CD14-positive monocyte (primary cell): ENCODE results near the gene PIEZO2. TPM values are rescaled to one million over a fixed set of nuclear protein-coding genes. Genes with fewer than 3 reads are reported as not detected.

ENCODE experiments used
- DNase-seq, 3 donors: peaks; one replicate each; pipeline ENCODE4 v3.0.0-alpha.2; 2011 to 2022
- H2AFZ ChIP-seq: 2 replicates; pipeline ENCODE4 v1.6.0; 2012; ENCODE audit warnings: mild to moderate bottlenecking, low read depth, low read length, inconsistent platforms; ENCODE audit not compliant: insufficient read depth, poor library complexity, severe bottlenecking
- H3K27ac ChIP-seq, 2 donors: 1 replicate in 1 of 2; 2 replicates in 1 of 2; pipeline ENCODE4 v1.5.1; 2012 to 2013; ENCODE audit warnings: low read length in 2 of 2, control low read depth in 1 of 2, inconsistent platforms in 1 of 2, low read depth in 1 of 2, mild to moderate bottlenecking in 1 of 2
- H3K27me3 ChIP-seq, 2 donors: one replicate each; pipeline versions ENCODE4 v1.6.0 to v1.6.1; 2011 to 2013; ENCODE audit warnings: low read length in 2 of 2; ENCODE audit not compliant: control insufficient read depth in 2 of 2, insufficient read depth in 2 of 2
- H3K36me3 ChIP-seq, 2 donors: replicated peaks in 1 of 2; 1 replicate in 1 of 2; 2 replicates in 1 of 2; pipeline versions ENCODE4 v1.5.1 to v1.6.1; 2012 to 2013; ENCODE audit warnings: low read length in 2 of 2, control low read depth in 1 of 2, inconsistent platforms in 1 of 2, mild to moderate bottlenecking in 1 of 2; ENCODE audit not compliant: insufficient read depth in 2 of 2, control insufficient read depth in 1 of 2
- H3K4me1 ChIP-seq, 2 donors: 1 replicate in 1 of 2; 2 replicates in 1 of 2; pipeline versions ENCODE4 v1.5.1 to v1.6.1; 2012 to 2013; ENCODE audit warnings: low read length in 2 of 2, control low read depth in 1 of 2, inconsistent platforms in 1 of 2, mild to moderate bottlenecking in 1 of 2, moderate library complexity in 1 of 2; ENCODE audit not compliant: insufficient read depth in 2 of 2, control insufficient read depth in 1 of 2
- H3K4me2 ChIP-seq: replicated peaks from 2 replicates; pipeline ENCODE3; 2012; ENCODE audit warnings: low read length, moderate library complexity, mild to moderate bottlenecking; ENCODE audit not compliant: poor library complexity, severe bottlenecking; ENCODE audit errors: extremely low read depth
- H3K4me3 ChIP-seq, 3 experiments: fragments of 200-600 bp in 1 of 3; sonication (generic) in 1 of 3; replicated peaks in 1 of 3; 1 replicate in 2 of 3; 2 replicates in 1 of 3; pipeline ENCODE4 v1.5.1; 2011 to 2013; ENCODE audit warnings: low read length in 3 of 3, mild to moderate bottlenecking in 3 of 3, control low read depth in 2 of 3, low read depth in 2 of 3, inconsistent platforms in 1 of 3, moderate library complexity in 1 of 3
- H3K79me2 ChIP-seq: 2 replicates; pipeline ENCODE4 v1.6.0; 2012; ENCODE audit warnings: mild to moderate bottlenecking, control low read depth, inconsistent platforms, low read length, moderate library complexity; ENCODE audit not compliant: insufficient read depth
- H3K9ac ChIP-seq: 2 replicates; pipeline ENCODE4 v1.6.0; 2017; ENCODE audit warnings: low read length, mild to moderate bottlenecking; ENCODE audit not compliant: insufficient read depth, poor library complexity, severe bottlenecking
- H3K9me3 ChIP-seq, 2 donors: replicated peaks in 1 of 2; 1 replicate in 1 of 2; 2 replicates in 1 of 2; pipeline versions ENCODE4 v1.5.1 to v1.6.1; 2012 to 2013; ENCODE audit warnings: low read length in 2 of 2, control low read depth in 1 of 2; ENCODE audit not compliant: control insufficient read depth in 1 of 2, insufficient read depth in 1 of 2
- H4K20me1 ChIP-seq: 2 replicates; pipeline ENCODE4 v1.6.0; 2012; ENCODE audit warnings: mild to moderate bottlenecking, low read length, control low read depth, moderate library complexity; ENCODE audit not compliant: insufficient read depth
- H3K27ac Mint-ChIP-seq, 7 donors: one replicate each; pipeline ENCODE4 v1.8.0; 2020; ENCODE audit warnings: mild to moderate bottlenecking in 7 of 7, mixed read lengths in 7 of 7, moderate library complexity in 6 of 7, inconsistent platforms in 2 of 7
- H3K27me3 Mint-ChIP-seq, 3 donors: one replicate each; pipeline ENCODE4 v1.8.0; 2021 to 2022; ENCODE audit warnings: low read depth in 3 of 3, mild to moderate bottlenecking in 3 of 3, mixed read lengths in 3 of 3, moderate library complexity in 3 of 3, inconsistent platforms in 1 of 3
- H3K36me3 Mint-ChIP-seq, 2 donors: one replicate each; pipeline ENCODE4 v1.8.0; 2020; ENCODE audit warnings: mixed read lengths in 2 of 2, inconsistent platforms in 1 of 2, mild to moderate bottlenecking in 1 of 2
- H3K4me1 Mint-ChIP-seq: one replicate; pipeline ENCODE4 v1.8.0; 2020; ENCODE audit warnings: mild to moderate bottlenecking, mixed read lengths
- H3K4me3 Mint-ChIP-seq, 2 donors: one replicate each; pipeline ENCODE4 v1.8.0; 2020; ENCODE audit warnings: mild to moderate bottlenecking in 2 of 2, mixed read lengths in 2 of 2, moderate library complexity in 1 of 2
- H3K9me3 Mint-ChIP-seq, 7 donors: one replicate each; pipeline ENCODE4 v1.8.0; 2020 to 2022; ENCODE audit warnings: mixed read lengths in 7 of 7, mild to moderate bottlenecking in 6 of 7, moderate library complexity in 6 of 7, inconsistent platforms in 2 of 7
- CTCF ChIP-seq: fragments of 200-600 bp; IDR thresholded peaks from one replicate; pipeline ENCODE4 v1.8.0; 2022; ENCODE audit warnings: antibody characterized with exemption, mild to moderate bottlenecking
- WGBS: methylation state at CpG from one replicate; pipeline ENCODE4 v1.1.5; 2013; ENCODE audit warnings: missing lambda C conversion rate; ENCODE audit not compliant: insufficient coverage; 5-methylcytosine and 5-hydroxymethylcytosine counted together
- intact Hi-C, 2 donors: fragments of 100-400 bp; cut with micrococcal nuclease; formaldehyde crosslinking; loops; one replicate each; pipeline versions ENCODE4 v1.15.0 to v1.15.1; 2023
- polyA plus RNA-seq, 3 donors: library from polyadenylated mRNA; depleted of rRNA in 1 of 3; unstranded in 2 of 3; stranded (reverse) in 1 of 3; fragments of 300-500 nt in 2 of 3; fragments of >200 nt in 1 of 3; fragmentation: Illumina TruSeq in 2 of 3; gene quantifications; 1 replicate in 2 of 3; 2 replicates in 1 of 3; pipeline ENCODE4 v1.2.3, GENCODE V29; 2012 to 2021

Gene PIEZO2
- polyA plus RNA-seq, 3 donors, result not detected

- intact Hi-C loops, result no loop called here
- peaks cover 0 to 4% (median 3%) of the 10 kb centered on the region in 3 donors for H3K27me3 Mint-ChIP-seq
- no peaks in the 10 kb centered on the region for H3K4me1 ChIP-seq
- H3K4me3 Mint-ChIP-seq, result no peak overlapping the region
- no peak overlapping the region for H3K27ac Mint-ChIP-seq
- no peak overlapping the region for H3K4me3 ChIP-seq
- no CpG with 5 or more reads among the region's 2 CpGs for WGBS
- DNase-seq, result no peak
- H2AFZ ChIP-seq, result no peak overlapping the region
- H3K9me3 ChIP-seq, result no peaks in the 10 kb centered on the region
- TF ChIP-seq CTCF, result no peak
- no peaks in the 10 kb centered on the region for H3K27me3 ChIP-seq
- H3K27ac ChIP-seq, result no peak overlapping the region
- no peaks in the 10 kb centered on the region for H3K36me3 Mint-ChIP-seq
- no peaks in the 10 kb centered on the region for H3K9me3 Mint-ChIP-seq
- no peaks in the 10 kb centered on the region for H3K36me3 ChIP-seq
- H3K4me1 Mint-ChIP-seq, result no peaks in the 10 kb centered on the region
- H3K79me2 ChIP-seq, result no peaks in the 10 kb centered on the region
- no peak overlapping the region for H3K9ac ChIP-seq
- no peak overlapping the region for H3K4me2 ChIP-seq
- no peaks in the 10 kb centered on the region for H4K20me1 ChIP-seq
These were observed 436.0 kb downstream of the PIEZO2 start for GRCh38 chr18:10713409-10713808.

- Histone ChIP-seq H3K36me3 (no peaks in the 10 kb centered on the region), H3K27ac (no peak overlapping the region), H3K27me3 (no peaks in the 10 kb centered on the region), H4K20me1 (no peaks in the 10 kb centered on the region), H3K79me2 (no peaks in the 10 kb centered on the region), H3K4me3 (no peak overlapping the region), H3K9me3 (no peaks in the 10 kb centered on the region), H2AFZ (no peak overlapping the region), H3K4me1 (no peaks in the 10 kb centered on the region), H3K9ac (no peak overlapping the region), H3K4me2 (no peak overlapping the region)
- H3K27me3 Mint-ChIP-seq, result peaks cover 4 to 5% (median 5%) of the 10 kb centered on the region in 3 donors
- H3K9me3 Mint-ChIP-seq, result no peaks in the 10 kb centered on the region
- H3K4me3 Mint-ChIP-seq, result no peak overlapping the region
- no peak for TF ChIP-seq CTCF
- WGBS, result 72% methylated on average over 4 of the region's 6 CpGs
- no peaks in the 10 kb centered on the region for H3K36me3 Mint-ChIP-seq
- no peak for DNase-seq
- intact Hi-C loops, result no loop called here
- H3K27ac Mint-ChIP-seq, result no peak overlapping the region
- H3K4me1 Mint-ChIP-seq, result no peaks in the 10 kb centered on the region
These were observed 442.1 kb downstream of the PIEZO2 start for GRCh38 chr18:10707294-10707693.
